DMS79 treated with DMSO at 0.1 percent for 48 hours (cell line): ENCODE measurements around the gene PATJ.
"Not testable (repeated sequence)": the region's sequence is repeated elsewhere in the genome, so short reads cannot be mapped to it uniquely, and the experiment has no call there.

Source experiments
- DNase-seq: peaks from one replicate; lab custom pipeline; 2025; lab: John Stamatoyannopoulos, UW

PATJ gene

DNA sequence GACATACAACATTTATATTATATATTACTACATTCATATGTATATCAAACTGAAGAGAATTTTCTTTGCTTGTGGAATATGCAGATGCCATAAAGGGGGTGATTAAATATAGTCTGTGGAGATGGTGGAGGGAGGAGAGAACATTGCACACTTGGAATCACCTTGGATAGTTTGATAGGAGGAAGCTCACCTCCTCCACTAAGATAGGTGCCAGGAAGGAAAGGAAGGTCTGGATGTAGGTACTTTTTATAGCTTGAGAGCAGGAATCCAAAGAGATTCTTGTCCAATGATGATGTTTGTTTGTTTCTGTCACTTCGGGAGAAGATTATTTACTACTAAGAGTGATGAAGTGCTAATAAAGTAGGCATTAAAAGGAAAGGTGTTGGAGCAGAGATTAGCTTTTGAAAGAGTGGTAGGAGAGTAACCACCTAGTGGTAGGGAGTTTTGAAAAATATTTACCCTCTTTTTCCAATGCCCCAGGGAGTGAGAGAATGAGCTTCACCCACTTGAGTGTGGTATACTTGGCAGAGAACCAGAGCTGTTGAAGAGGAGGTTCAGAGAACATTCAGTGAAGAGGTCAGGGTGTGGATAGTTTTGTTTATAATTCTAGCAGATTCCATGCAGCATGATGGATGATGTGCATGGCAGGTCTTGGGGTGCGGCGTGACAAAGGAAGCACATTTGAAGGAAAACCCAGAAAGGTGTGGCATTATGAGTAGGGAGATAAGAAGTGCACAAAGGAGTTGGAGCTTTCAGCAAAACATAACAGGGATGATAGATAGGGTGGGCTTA, 145.0 kb downstream of the PATJ start:
- peak; percentile 94 for DNase-seq

GRCh38 chr1:61887931-61888564, 145.8 kb downstream of the PATJ start:
- no peak for DNase-seq

- DNase-seq: no peak
Measured at GRCh38 chr1:61888808-61889207, 146.5 kb downstream of the PATJ start.

DNA sequence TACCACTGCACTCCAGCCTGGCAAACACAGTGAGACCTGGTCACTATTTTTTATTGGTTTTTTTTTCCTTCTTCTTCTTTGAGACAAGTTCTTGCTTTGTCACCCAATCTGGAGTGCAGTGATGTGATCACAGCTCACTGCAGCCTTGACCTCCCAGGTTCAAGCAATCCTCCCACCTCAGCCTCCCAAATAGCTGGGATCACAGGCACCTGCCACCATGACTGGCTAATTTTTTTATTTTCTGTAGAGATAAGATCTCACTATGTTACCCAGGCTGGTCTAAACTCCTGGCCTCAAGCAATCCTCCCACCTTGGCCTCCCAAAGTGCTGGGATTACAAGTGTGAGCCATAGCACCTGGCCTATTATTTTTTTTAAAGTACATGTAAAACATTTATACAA, 148.2 kb downstream of the PATJ start:
- not testable (repeated sequence) for DNase-seq

DNA sequence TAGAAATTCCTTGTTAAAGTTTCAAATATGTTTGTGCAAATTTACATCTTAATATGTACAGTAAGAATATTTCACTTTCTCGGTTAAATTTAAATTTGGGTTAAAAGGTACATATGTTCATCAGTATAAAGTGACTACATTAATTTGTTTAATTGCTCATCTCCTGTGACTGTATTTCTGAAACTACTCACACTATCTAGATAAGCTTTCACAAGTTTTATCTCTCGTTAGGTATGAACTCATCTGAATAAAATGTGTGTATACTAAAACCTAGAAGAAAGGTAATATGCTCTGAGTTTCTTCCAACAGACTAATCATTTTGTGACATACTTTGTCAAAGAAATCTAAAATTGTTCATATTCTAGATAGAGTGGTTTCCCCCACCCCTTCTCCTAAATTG, 150.7 kb downstream of the PATJ start:
- DNase-seq: no peak

- DNase-seq: not testable (repeated sequence)
Measured at GRCh38 chr1:61894296-61894695, 152.0 kb downstream of the PATJ start.

GRCh38 chr1:61895175-61895574, 152.9 kb downstream of the PATJ start:
- DNase-seq: no peak

GRCh38 chr1:61898658-61899057, 156.4 kb downstream of the PATJ start:
- DNase-seq: no peak

DNA sequence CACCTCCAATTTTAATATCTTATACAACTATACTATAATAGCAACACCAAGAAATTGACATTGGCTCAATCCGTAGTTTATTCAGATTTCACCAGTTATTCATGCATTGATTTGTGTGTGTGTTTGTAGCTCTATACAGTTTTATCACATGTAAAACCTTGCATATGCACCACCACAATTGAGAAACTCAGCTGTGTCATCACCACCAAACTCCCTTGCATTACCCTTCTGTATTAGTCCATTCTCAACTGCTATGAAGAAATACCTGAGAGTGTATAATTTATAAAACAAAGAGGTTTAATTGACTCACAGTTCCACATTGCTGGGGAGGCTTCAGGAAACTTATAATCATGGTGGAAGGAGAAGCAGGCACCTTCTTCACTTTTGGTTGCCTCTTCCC, 162.1 kb downstream of the PATJ start:
- DNase-seq: no peak

- no peak for DNase-seq
Measured at GRCh38 chr1:61907102-61907501, 164.8 kb downstream of the PATJ start.

- no peak for DNase-seq
Measured at GRCh38 chr1:61910035-61910434, 167.8 kb downstream of the PATJ start.

DNA sequence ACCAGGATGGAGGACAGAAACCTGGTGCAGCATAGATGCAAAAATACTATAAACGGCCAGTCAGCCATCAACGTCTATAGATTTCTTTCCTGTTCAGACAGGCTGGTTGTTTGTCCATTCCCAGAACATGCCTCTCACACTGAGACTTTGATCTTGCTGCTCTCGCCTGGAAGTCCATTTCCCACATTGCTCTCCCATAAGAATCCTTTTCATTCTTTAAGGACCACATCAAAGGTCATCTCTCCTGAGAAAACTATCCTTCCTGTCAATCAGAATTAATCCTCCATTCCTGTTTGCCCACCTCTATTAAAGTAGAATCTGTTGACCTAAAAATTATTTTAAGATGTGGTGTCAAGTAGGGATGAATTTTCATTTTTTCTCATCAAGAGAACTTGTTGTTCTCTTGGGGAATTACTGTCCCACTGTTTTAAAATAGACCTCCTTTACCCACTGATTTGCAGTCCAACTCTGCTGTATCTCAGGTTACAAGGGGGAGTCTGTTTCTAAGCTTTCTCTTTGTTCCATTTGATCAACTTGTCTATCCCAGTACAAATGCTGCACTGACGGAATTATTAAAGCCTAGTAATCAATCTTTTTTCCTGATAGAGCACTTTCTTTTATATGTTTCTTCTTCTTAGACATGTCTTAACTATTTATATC, 172.7 kb downstream of the PATJ start:
- DNase-seq: no peak

DNA sequence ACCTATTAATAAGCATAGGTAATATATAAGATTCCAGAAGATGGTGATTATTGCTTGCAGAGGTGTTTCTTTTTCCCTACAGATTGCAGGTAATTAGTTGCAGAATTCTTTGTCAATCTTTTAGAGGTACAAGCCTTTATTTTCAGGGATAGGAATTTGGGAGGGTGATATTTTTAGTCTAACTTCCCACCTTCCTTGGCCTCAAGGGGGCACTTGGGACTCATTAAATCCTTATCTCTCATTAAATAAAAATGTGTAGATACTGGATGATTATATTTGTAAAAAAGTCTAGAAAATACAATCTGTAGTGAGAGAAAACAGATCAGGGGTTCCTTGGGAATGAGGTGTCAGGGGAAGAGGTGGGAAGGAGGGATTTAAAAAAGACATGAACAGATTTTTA, 179.2 kb downstream of the PATJ start:
- DNase-seq: no peak

DNA sequence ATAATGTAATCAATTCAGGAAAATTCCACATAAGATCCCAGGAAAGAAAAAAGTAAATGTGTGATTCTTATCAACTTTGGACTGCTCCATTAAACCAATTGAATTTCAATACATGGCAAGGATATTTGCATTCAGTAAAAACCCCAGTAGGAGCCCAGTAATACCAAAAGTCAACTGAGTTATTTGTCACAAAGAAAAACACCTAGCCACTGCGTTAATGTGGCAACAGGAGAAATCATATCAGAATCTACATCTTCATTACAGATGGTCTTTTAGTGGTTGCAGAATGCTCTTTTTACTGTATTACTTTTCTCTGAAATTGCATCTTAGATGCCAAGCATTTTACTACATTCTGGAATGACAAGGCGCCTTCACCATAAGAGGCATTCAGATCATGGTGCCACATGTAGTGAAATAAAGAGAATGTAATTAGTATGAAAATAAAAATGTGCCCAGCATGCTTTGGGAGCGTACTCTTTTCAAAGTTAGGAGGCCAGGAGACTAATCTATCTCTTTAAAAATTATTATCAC, 180.7 kb downstream of the PATJ start:
- no peak for DNase-seq

GRCh38 chr1:61925591-61926298, 183.5 kb downstream of the PATJ start:
- DNase-seq: peak; percentile 13

DNA sequence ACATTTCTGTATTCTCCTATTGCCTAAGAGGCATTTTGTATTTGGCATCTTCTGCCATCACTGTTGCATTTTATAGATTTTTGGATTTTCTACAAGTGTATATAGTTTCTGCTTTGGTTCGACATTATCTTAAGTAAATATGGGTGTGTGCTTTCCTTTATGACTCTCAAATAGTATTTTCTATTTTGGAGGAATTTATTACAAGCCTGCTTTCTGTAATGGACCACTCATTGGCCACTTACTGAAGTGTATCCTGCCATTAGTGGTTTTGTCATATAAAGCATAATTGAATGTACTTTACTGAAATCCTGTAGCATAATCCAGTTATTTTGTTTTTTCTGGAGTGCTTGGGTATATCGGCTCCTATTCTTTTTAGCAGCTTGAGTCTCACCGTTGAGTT, 184.3 kb downstream of the PATJ start:
- peak; percentile 63 for DNase-seq

DNA sequence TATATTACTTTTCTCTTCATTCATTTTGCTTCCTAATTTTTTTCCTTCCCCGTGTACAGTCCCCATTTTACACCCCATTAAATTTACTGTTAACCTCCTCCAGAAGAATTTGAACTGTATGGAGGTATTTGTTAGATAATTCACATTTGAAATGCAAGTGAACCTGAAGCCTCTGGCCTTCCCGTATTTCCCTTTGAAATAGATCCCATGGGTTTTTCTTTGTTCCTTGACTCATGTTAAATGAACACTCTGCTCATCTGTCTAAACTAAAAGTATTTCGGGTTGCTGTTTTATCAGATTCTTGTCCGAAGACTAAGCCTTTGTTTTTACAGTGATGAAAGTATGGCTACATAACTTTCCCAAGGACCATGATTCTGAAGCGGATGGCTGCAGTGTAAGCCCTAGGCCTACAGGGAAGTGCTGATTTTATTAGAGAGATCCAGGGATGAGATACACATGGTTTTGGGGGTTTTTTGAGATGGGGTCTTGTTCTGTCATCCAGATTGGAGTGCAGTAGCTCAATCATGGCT, 187.9 kb downstream of the PATJ start:
- no peak for DNase-seq

DNA sequence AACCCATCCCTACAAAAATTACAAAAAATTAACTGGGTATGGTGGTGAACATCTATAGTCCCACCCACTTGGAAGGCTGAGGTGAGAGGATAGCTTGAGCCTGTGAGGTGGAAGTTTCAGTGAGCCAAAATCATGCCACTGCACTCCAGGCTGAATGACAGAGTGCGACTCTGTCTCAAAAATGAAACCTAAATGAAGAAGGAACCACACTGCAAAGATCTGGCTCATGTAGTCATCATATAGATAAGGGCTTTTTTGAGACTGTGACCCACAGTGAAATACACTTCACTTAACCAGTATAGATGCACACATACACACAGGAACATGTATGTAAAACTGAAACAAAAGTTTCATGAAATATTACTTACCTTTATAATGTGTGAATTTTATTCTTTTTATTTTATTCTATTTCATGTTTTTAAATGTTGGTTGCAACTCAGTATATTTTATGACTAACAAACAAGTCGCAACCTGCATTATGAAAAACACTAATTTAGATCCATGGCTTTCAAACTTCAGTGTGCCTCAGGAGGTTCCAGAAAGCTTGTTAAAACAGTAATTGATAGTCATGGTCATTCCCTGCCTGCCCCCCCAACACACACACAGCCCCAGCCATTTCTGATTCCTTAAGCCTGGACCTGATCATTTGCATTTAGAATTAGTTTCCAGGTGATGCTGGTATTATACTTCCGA, 189.5 kb downstream of the PATJ start:
- DNase-seq: no peak

DNA sequence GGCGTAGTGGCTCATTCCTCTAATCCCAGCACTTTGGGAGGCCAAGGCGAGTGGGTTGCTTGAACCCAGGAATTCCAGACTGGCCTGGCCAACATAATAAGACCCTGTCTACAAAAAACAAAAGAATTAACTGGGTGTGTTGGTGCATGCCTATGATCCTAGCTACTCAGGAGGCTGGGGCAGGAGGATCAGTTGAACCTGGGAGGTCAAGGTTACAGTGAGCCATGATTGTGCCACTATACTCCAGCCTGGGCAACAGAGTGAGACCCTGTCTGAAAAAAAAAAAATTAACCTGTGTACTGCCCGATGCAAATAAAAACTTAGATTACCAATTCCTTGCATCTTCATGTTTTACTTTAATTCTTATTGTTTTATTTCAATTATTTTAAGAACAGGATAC, 193.2 kb downstream of the PATJ start:
- no peak for DNase-seq

DNA sequence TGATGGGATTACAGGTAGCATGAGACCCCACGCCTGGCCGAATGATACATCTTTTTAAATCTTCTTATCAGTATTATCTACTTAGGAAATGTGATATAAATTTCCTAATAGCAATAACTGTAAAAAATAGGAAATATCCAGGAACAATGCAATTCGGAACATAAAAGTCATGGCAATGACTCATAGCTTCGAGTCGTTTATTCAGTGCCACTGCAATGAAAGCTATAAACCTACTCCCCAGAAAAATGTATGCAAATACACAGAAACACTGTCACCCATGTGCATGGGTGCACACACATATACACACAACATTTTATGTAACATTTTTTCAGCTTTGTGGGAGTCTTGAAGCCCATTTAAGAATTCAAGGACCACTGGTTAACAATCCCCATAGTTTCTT, 194.6 kb downstream of the PATJ start:
- no peak for DNase-seq

DNA sequence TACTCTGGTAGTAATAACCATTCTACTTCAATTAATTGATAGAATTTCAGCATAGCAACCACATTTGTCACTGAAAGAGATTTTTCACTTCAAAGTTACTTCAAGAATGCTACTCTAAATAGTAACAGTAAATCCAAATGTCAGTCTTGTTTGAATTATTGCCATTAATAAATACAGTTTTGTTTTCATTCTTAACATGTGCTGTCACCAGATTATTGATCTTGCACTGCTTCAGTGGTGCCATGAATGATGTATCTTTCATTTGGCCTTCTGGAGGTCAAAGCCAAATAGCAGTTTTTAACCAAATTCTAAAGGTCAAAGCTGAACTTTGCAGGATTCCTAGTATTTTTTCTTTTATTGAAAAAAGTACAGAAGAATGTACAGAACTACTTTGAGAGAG, 199.5 kb downstream of the PATJ start:
- no peak for DNase-seq
